Measurements from ENCODE around the gene WRAP73.

Gene WRAP73

GRCh38 chr1:3638027-3638426, 11.9 kb downstream of the WRAP73 start:
- Histone ChIP-seq H2AFZ (ENCODE audit: low read depth, low read length, severe bottlenecking) (no peak overlapping the region), H3K9me3 (ENCODE audit: insufficient read depth, low read length) (no peaks in the 10 kb centered on the region), H3K27me3 (ENCODE audit: low read length) (no peaks in the 10 kb centered on the region), H3F3A (ENCODE audit: insufficient read depth) (no peaks in the 10 kb centered on the region), H3K4me2 (ENCODE audit: low read depth, low read length, poor library complexity, severe bottlenecking) (no peak overlapping the region), H3K79me2 (ENCODE audit: insufficient read depth, low read length) (no peaks in the 10 kb centered on the region), H3K9me2 (replicated peaks; ENCODE audit: insufficient read depth, low read length) (no peaks in the 10 kb centered on the region), H4K20me1 (ENCODE audit: low read depth, low read length) (no peaks in the 10 kb centered on the region), H3K36me3 (ENCODE audit: low read length) (no peaks in the 10 kb centered on the region), H3K27ac (ENCODE audit: low read depth, low read length) (no peak overlapping the region), H3K9ac (ENCODE audit: low read length) (no peak overlapping the region), H3K4me3 (ENCODE audit: insufficient read depth, low read length, poor library complexity, severe bottlenecking) (no peak overlapping the region)
- TF ChIP-seq CTCF (IDR thresholded peaks at IDR 0.05; ENCODE audit: insufficient read depth, low read length, poor library complexity, severe bottlenecking) (no peak), EZH2phosphoT487 (conservative IDR thresholded peaks at IDR 0.05; ENCODE audit: low read length) (no peak)

DNA sequence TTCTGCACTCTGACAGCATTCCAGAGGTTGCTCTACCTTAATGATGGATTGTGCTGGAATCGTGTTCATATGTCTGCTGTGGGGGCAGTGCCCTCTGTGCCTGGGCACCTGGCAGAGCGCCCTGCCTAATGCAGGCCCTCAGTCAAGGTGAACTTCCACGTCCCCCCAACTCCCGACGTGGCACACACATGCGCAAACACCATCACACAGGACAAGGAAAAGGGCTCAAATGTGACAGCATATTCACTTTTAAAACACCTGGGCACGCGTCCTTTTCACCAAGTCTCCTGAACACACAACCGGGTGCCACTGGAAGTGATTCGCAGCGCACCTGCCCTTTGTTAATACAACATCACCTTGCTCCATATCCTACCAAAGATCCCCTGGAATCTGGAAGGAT, 13.4 kb downstream of the WRAP73 start:
- Histone ChIP-seq H3K9ac (ENCODE audit: low read length) (no peak overlapping the region), H3K36me3 (ENCODE audit: low read length) (no peaks in the 10 kb centered on the region), H3K4me3 (ENCODE audit: insufficient read depth, low read length, poor library complexity, severe bottlenecking) (no peak overlapping the region), H3K27me3 (ENCODE audit: low read length) (no peaks in the 10 kb centered on the region), H3K27ac (ENCODE audit: low read depth, low read length) (no peak overlapping the region), H4K20me1 (ENCODE audit: low read depth, low read length) (no peaks in the 10 kb centered on the region), H3K9me3 (ENCODE audit: insufficient read depth, low read length) (no peaks in the 10 kb centered on the region), H3F3A (ENCODE audit: insufficient read depth) (no peaks in the 10 kb centered on the region), H2AFZ (ENCODE audit: low read depth, low read length, severe bottlenecking) (no peak overlapping the region), H3K4me2 (ENCODE audit: low read depth, low read length, poor library complexity, severe bottlenecking) (no peak overlapping the region), H3K79me2 (ENCODE audit: insufficient read depth, low read length) (no peaks in the 10 kb centered on the region), H3K9me2 (replicated peaks; ENCODE audit: insufficient read depth, low read length) (no peaks in the 10 kb centered on the region)
- TF ChIP-seq CTCF (IDR thresholded peaks at IDR 0.05; ENCODE audit: insufficient read depth, low read length, poor library complexity, severe bottlenecking) (no peak), EZH2phosphoT487 (conservative IDR thresholded peaks at IDR 0.05; ENCODE audit: low read length) (no peak)

GRCh38 chr1:3636080-3636479, 13.8 kb downstream of the WRAP73 start:
- no peak overlapping the region for H3K27ac ChIP-seq (ENCODE audit: low read depth, low read length)
- H3K9me2 ChIP-seq (replicated peaks; ENCODE audit: insufficient read depth, low read length), result no peaks in the 10 kb centered on the region
- no peak overlapping the region for H3K9ac ChIP-seq (ENCODE audit: low read length)
- no peak overlapping the region for H2AFZ ChIP-seq (ENCODE audit: low read depth, low read length, severe bottlenecking)
- H3K27me3 ChIP-seq (ENCODE audit: low read length), result no peaks in the 10 kb centered on the region
- H3K79me2 ChIP-seq (ENCODE audit: insufficient read depth, low read length), result no peaks in the 10 kb centered on the region
- no peaks in the 10 kb centered on the region for H3K36me3 ChIP-seq (ENCODE audit: low read length)
- no peaks in the 10 kb centered on the region for H3F3A ChIP-seq (ENCODE audit: insufficient read depth)
- H3K4me3 ChIP-seq (ENCODE audit: insufficient read depth, low read length, poor library complexity, severe bottlenecking), result no peak overlapping the region
- no peaks in the 10 kb centered on the region for H3K9me3 ChIP-seq (ENCODE audit: insufficient read depth, low read length)
- TF ChIP-seq EZH2phosphoT487 (conservative IDR thresholded peaks at IDR 0.05; ENCODE audit: low read length) (no peak), CTCF (IDR thresholded peaks at IDR 0.05; ENCODE audit: insufficient read depth, low read length, poor library complexity, severe bottlenecking) (no peak)
- H3K4me2 ChIP-seq (ENCODE audit: low read depth, low read length, poor library complexity, severe bottlenecking), result no peak overlapping the region
- H4K20me1 ChIP-seq (ENCODE audit: low read depth, low read length), result no peaks in the 10 kb centered on the region
